Measurements from ENCODE around the gene TMEM63A. TPM values are rescaled to one million over a fixed set of nuclear protein-coding genes. Genes with fewer than 3 reads are reported as not detected.

TMEM63A gene
- total RNA-seq, 2 experiments from 2014 or later = 30.4 to 31.3 TPM

GRCh38 chr1:225876900-225877510 lies 5.2 kb downstream of the TMEM63A start:
- ChIA-PET POLR2A (no interaction called here), CTCF (interaction anchor here (0.8 to 1.1 kb wide), 2 partner anchors 57 to 75 kb away, joined by 3 to 8 read pairs; no protein-coding TSS in a partner anchor)

DNA sequence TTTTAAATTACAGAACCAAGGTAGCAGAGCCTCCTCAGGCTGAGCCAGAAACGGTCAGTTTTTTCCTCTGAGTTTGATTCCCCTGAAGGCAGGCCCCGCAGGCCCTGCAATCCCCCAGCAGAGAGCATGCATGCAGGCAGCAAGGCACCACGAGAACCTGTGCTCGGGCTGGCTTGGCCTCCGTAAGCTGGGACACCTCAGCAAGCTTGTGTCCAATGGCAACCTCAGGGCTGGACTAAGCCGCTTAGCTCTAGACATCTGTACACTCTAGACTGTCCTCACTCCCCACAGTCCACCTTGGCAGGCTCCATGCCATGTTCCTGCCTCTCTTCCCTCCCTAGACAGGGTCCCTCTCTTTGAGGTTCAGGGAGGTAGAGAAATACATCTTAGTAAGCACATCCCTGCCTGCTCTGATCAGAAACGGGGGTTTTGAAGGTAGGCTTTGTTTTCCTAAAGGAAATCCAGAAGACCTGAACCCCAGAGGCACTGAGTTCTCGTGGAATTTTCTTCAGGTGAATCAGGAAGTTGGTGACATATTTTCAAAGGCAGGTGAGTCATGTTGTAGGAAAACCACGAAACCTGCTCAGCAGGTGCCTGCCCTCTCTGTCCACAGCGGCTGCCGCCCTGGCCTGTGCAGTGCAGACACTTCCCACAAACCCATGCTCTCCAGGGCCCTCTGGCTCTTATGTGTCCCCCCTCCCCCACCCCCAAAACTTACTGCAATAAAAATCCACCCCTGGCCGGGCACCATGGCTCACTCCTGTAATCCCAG lies 7.0 kb downstream of the TMEM63A start:
- POLR2A ChIA-PET = interaction anchor here (0.7 to 1.1 kb wide), 2 partner anchors 24 to 42 kb away, joined by 3 to 5 read pairs; no protein-coding TSS in a partner anchor

GRCh38 chr1:225874431-225874830 lies 7.7 kb downstream of the TMEM63A start:
- CTCF ChIA-PET = interaction anchor here (0.7 to 1.3 kb wide), 2 partner anchors 13 to 37 kb away, joined by 3 to 5 read pairs; no protein-coding TSS in a partner anchor
- POLR2A ChIA-PET = no interaction called here

More for the DNA sequence above, 7.0 kb downstream of the TMEM63A start:
- CTCF ChIA-PET = interaction anchor here (0.6 kb wide), 1 partner anchor 10 kb away, joined by 5 read pairs; no protein-coding TSS in a partner anchor

DNA sequence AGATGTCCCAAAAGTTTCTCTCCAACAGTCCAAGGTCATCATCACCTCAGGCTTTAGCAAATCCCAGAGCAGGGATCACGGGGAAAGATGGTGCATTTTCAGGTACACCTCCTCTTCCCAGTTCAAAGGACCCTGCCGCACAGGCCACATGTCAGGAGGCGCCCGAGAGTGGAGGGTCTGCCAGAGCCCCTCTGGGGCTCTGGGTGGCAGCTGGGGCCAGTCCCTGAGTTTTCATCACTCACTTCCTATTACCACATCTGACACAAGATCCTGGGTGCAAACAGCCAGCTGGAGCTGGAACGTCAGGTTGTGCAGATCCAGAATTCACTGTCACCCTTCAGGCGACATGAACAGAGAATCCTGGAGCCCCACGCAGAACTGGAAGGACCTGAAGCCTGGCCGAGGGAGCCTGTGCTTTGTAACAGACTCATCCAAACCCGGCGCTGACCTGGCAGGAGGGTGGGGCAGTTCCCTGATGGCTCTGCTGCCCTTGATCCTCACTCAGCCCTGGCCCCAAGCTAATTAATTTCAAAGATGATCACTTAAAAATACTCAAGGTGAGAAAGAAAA lies 8.8 kb downstream of the TMEM63A start:
- POLR2A ChIA-PET = interaction anchor here (0.6 to 0.7 kb wide), 2 partner anchors 45 to 379 kb away, joined by 6 to 8 read pairs; no protein-coding TSS in a partner anchor

GRCh38 chr1:225872075-225872430 lies 10.1 kb downstream of the TMEM63A start:
- POLR2A ChIA-PET = no interaction called here
- CTCF ChIA-PET = no interaction called here

More for the DNA sequence above, 8.8 kb downstream of the TMEM63A start:
- CTCF ChIA-PET = interaction anchor here (1.3 kb wide), 1 partner anchor 12 kb away, joined by 5 read pairs; no protein-coding TSS in a partner anchor

DNA sequence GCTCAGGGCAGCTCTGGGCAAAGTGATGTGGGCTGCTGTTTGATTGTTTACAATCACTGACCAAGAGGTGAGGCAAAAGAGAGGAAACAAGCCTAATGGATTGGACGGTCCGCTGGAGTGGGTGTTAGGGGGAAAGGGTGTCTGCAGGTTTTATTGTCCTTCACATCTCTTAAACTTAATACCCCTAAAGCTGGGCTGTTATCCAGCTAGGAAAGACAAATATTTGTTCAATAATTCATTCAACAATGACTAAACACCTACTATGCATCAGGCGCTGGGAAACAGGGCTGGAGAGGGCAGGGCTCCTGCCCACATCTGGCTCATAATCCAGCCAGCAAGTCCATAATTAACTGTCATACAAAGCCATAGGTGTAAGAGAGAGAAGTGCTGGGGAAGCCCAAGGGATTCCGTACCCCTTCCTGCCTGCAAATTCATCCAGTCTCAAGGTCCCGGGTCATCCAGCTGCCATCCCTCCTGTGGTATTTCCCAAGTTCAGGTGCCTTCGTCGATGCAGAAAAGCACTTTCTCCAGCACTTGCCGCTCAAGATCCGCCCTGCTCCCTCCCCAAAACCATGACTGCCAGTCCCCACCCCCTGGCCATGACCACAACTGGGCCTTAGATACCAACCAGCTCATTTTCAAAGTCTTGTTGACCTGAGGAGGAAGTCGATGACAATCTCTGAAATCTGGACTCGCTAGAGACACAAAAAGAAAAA lies 10.7 kb downstream of the TMEM63A start:
- ChIA-PET POLR2A (no interaction called here), CTCF (interaction anchor here (0.6 kb wide), 2 partner anchors 83 to 147 kb away, joined by 3 to 4 read pairs; no protein-coding TSS in a partner anchor)

- POLR2A ChIA-PET = no interaction called here
- CTCF ChIA-PET = no interaction called here
Measured at GRCh38 chr1:225870911-225871310, 11.3 kb downstream of the TMEM63A start.

- POLR2A ChIA-PET = no interaction called here
- CTCF ChIA-PET = interaction anchor here (0.7 kb wide), 1 partner anchor 42 kb away, joined by 3 read pairs; no protein-coding TSS in a partner anchor
Measured at GRCh38 chr1:225868631-225869330, 13.4 kb downstream of the TMEM63A start.

GRCh38 chr1:225866981-225867380 lies 15.2 kb downstream of the TMEM63A start:
- CTCF ChIA-PET = interaction anchor here (1.1 to 1.3 kb wide), 2 partner anchors 15 to 89 kb away, joined by 3 read pairs; partner anchors contain the start of genes SRP9 and TMEM63A
- POLR2A ChIA-PET = interaction anchor here (0.5 to 1.3 kb wide), 2 partner anchors 15 to 106 kb away, joined by 3 to 6 read pairs; partner anchors contain the start of gene TMEM63A

- POLR2A ChIA-PET = interaction anchor here (0.5 to 1.3 kb wide), 2 partner anchors 16 to 105 kb away, joined by 3 to 6 read pairs; partner anchors contain the start of gene TMEM63A
- CTCF ChIA-PET = interaction anchor here (1.1 to 1.3 kb wide), 4 partner anchors 14 to 88 kb away, joined by 3 read pairs; partner anchors contain the start of genes SRP9 and TMEM63A
Measured at GRCh38 chr1:225866061-225866837, 15.9 kb downstream of the TMEM63A start.

DNA sequence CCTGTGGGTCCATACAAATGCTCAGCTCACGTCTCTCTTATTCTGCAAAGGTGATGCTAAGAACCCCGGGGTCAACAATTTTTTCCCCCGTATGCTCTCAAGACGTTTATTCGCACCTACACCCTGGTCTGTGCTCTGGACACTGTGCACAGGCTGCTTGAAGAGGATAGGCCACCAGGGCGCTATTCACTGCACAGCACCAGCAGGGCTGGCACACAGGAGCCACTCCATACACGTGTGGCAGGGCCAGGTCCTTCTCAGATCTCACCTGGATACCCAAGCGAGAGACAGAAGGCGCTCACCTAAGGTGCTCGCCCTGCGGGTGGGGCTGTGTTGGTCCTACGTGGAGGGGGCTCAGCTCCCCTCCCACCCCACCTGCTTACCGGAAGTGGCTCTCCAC lies 16.7 kb downstream of the TMEM63A start:
- CTCF ChIA-PET = interaction anchor here (0.6 to 1.4 kb wide), 5 partner anchors 10 to 31 kb away, joined by 3 to 5 read pairs (median 3); partner anchors contain the start of gene TMEM63A
- POLR2A ChIA-PET = no interaction called here

- CTCF ChIA-PET = no interaction called here
Measured at GRCh38 chr1:225863167-225863566, 19.0 kb downstream of the TMEM63A start.

DNA sequence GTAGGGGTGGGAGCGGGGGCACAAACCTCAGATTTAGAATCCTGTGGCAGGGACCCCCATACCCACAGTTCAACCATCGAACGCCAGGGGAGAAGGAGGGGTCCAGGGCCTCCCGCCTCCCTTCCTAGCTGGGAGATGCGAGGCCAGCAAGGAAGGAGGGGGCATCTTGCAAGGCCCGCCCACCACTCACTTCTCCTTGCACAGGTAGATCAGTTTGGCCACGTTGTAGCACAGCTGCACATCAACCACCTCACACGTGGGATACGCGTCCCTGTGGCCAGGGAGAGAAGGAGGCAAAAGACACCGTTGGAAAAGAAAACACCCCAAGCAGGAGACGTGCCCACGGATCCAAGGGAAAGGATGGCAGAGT lies 19.6 kb downstream of the TMEM63A start:
- POLR2A ChIA-PET = no interaction called here
- CTCF ChIA-PET = interaction anchor here (1.6 kb wide), 1 partner anchor 11 kb away, joined by 5 read pairs; no protein-coding TSS in a partner anchor

More at GRCh38 chr1:225863167-225863566, 19.0 kb downstream of the TMEM63A start:
- POLR2A ChIA-PET = no interaction called here

DNA sequence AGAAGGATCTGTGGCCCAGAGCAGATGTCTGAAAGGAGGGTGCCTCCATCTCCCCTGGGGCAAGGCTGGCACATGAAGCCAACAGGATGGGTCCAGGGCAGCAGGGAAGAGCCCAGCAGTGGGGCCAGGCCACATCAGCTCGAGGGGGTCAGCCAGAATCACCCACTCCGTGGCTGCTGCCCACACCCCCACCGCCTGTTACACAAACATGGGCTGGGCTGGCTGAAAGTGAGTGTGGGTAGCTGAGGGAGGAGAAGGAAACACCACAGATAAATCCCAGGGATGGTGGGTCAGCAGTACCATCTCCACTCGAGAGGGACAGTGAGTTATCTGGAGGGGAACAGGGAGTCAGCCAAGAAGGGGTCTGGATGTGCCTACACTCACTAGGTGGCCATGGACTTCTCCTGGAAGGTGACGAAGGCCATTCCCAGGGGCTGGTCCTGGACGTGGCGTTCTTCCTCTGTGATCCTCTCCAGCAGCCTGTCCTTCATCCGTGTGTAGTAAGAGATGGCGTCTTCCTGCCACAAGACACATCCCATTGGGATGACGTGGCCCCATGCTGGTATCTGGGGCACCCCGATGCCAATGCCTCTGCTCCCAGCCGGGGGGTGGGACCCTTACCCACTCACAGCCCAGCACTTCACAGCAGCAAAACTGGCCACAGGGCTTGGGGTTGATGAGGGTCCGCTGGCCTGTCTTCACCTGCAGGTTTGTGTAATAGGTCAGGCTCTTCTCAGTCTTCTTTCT lies 20.2 kb downstream of the TMEM63A start:
- POLR2A ChIA-PET = no interaction called here
- CTCF ChIA-PET = interaction anchor here (1.0 to 1.6 kb wide), 2 partner anchors 11 to 12 kb away, joined by 3 to 5 read pairs; no protein-coding TSS in a partner anchor

GRCh38 chr1:225860876-225861441 lies 21.2 kb downstream of the TMEM63A start:
- CTCF ChIA-PET = interaction anchor here (1.0 to 1.6 kb wide), 3 partner anchors 10 to 50 kb away, joined by 3 to 5 read pairs (median 5); no protein-coding TSS in a partner anchor
- POLR2A ChIA-PET = interaction anchor here (0.6 kb wide), 1 partner anchor 389 kb away, joined by 3 read pairs; no protein-coding TSS in a partner anchor

GRCh38 chr1:225860107-225860506 lies 22.1 kb downstream of the TMEM63A start:
- ChIA-PET POLR2A (no interaction called here), CTCF (interaction anchor here (1.3 kb wide), 1 partner anchor 51 kb away, joined by 5 read pairs; no protein-coding TSS in a partner anchor)
